CD4-positive, alpha-beta T cell treated with Interleukin-4 for 4 hours (primary cell): ENCODE data around the gene TNRC18.
"Not testable (repeated sequence)": the region's sequence is repeated elsewhere in the genome, so short reads cannot be mapped to it uniquely, and the experiment has no call there.

Experiments
- DNase-seq: peaks from one replicate; pipeline ENCODE4 v3.0.0-alpha.2; 2020

TNRC18 gene

DNA sequence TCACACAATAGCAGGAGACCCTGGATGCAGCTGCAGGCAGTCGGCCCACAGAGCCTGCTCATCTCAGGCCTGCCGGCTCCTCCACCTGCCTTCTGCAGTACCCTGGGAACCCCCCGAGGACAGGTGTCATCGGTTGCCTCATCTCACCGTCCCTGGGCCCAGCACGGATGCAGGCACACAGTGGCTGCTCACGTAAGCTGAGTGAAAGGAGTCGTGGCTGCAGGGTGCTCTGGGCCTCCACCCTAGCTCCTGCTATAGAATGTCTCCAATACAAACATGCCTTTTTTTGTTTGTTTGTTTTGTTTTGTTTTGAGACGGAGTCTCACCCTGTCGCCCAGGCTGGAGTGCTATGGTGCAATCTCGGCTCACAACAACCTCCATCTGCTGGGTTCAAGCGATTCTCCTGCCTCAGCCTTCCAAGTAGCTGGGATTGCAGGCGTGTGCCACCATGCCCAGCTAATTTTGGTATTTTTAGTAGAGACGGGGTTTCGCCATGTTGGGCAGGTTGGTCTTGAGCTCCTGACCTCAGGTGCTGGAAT, 163.0 kb downstream of the TNRC18 start:
- not testable (repeated sequence) for DNase-seq
